ENCODE data around the gene PPM1L.

GRCh38 chr3:160768918-160769317 lies 12.9 kb downstream of the PPM1L start:
- no peak for TF ChIP-seq CTCF (IDR thresholded peaks at IDR 0.05; ENCODE audit: borderline replicate concordance, extremely low read depth, low read length, poor library complexity, severe bottlenecking)
- no peak for TF ChIP-seq EZH2 (IDR thresholded peaks at IDR 0.05; ENCODE audit: borderline replicate concordance, low read depth, low read length, severe bottlenecking)
